K562 (cell line): ENCODE data around the gene RSPH1. TPM values are rescaled to one million over a fixed set of nuclear protein-coding genes. Genes with fewer than 3 reads are reported as not detected.

Source experiments
- ATAC-seq: fragments of 200-7000 bp; cut with Tn5 transposase; 3 replicates; pipeline ENCODE4 v1.9.1; 2020; ENCODE audit warnings: moderate library complexity
- BruUV-seq: library from RNA; stranded (reverse); fragments of 400-500 nt; replicated peaks from 2 replicates; lab custom pipeline; 2021; lab: Mats Ljungman, UMichigan
- CTCF ChIA-PET: fragments of 300-600 bp; formaldehyde crosslinking; extraction: SDS; loops from one replicate; lab custom pipeline; 2021; ENCODE audit warnings: low intra/inter-chr PET ratio; lab: Yijun Ruan, JAX
- POLR2A ChIA-PET: fragments of 300-600, 350-650 bp; sonication (Branson Sonifier 250); formaldehyde crosslinking; extraction: SDS; loops from one replicate; lab custom pipeline; 2021; ENCODE audit warnings: antibody characterized with exemption, inconsistent platforms; lab: Yijun Ruan, JAX
- DNase-seq, 4 experiments: peaks; one replicate each; pipeline versions ENCODE4 v3.0.0 to v3.0.0-alpha.2; 2011 to 2018; ENCODE audit warnings: low spot score in 3 of 4, mixed read lengths in 3 of 4; ENCODE audit errors: extremely low read depth in 1 of 4
- FAIRE-seq: peaks from 2 replicates; lab custom pipeline; 2011; peaks lifted over from hg19 to GRCh38; lab: Jason Lieb, UNC
- H2AFZ ChIP-seq: 2 replicates; pipeline ENCODE4 v1.6.0; 2011; ENCODE audit warnings: low read depth, low read length, control low read depth, inconsistent platforms
- H3K27ac ChIP-seq: fragments of 200-600 bp; 3 replicates; pipeline ENCODE4 v1.8.0; 2011; ENCODE audit warnings: low read depth, mild to moderate bottlenecking, control low read depth, inconsistent platforms, low read length, moderate library complexity, mixed read lengths; ENCODE audit errors: extremely low read depth
- H3K27me3 ChIP-seq, 2 experiments: fragments of 300-600 bp in 1 of 2; 2 replicates in 1 of 2; 3 replicates in 1 of 2; pipeline versions ENCODE4 v1.6.0 to v1.8.0; 2011; ENCODE audit warnings: inconsistent platforms in 2 of 2, low read length in 2 of 2, mild to moderate bottlenecking in 1 of 2, mixed read lengths in 1 of 2, moderate library complexity in 1 of 2; ENCODE audit not compliant: control insufficient read depth in 2 of 2, insufficient read depth in 2 of 2
- H3K36me3 ChIP-seq: fragments of 300-600 bp; 3 replicates; pipeline ENCODE4 v1.8.0; 2011; ENCODE audit warnings: mild to moderate bottlenecking, low read length, inconsistent platforms; ENCODE audit not compliant: control insufficient read depth, insufficient read depth
- H3K4me1 ChIP-seq, 2 experiments: fragments of 200-600 bp in 1 of 2; replicated peaks in 1 of 2; 2 replicates in 1 of 2; 3 replicates in 1 of 2; pipeline versions ENCODE4 v1.5.1 to v1.8.0; 2011; ENCODE audit warnings: inconsistent platforms in 2 of 2, low read length in 2 of 2, mild to moderate bottlenecking in 1 of 2, mixed read lengths in 1 of 2, moderate library complexity in 1 of 2; ENCODE audit not compliant: control insufficient read depth in 2 of 2, insufficient read depth in 2 of 2
- H3K4me2 ChIP-seq: 2 replicates; pipeline ENCODE4 v1.6.1; 2011; ENCODE audit warnings: low read length, control low read depth, inconsistent platforms, mixed read lengths; ENCODE audit not compliant: insufficient read depth
- H3K4me3 ChIP-seq: fragments of 200-600 bp; sonication (generic), shearing (Covaris generic); 2 replicates; pipeline ENCODE4 v1.5.1; 2016; ENCODE audit warnings: control low read depth, inconsistent platforms
- H3K79me2 ChIP-seq: fragments of 200-600 bp; 3 replicates; pipeline ENCODE4 v1.8.0; 2011; ENCODE audit warnings: low read length, inconsistent platforms; ENCODE audit not compliant: control insufficient read depth, insufficient read depth
- H3K9ac ChIP-seq, 2 experiments: 2 replicates each; pipeline versions ENCODE4 v1.6.0 to v1.6.1; 2011; ENCODE audit warnings: low read depth in 2 of 2, low read length in 2 of 2, control low read depth in 1 of 2, inconsistent platforms in 1 of 2, mild to moderate bottlenecking in 1 of 2, mixed read lengths in 1 of 2; ENCODE audit not compliant: insufficient read depth in 1 of 2
- H3K9me1 ChIP-seq: one replicate; pipeline ENCODE4 v1.6.0; 2011; ENCODE audit warnings: inconsistent platforms, mild to moderate bottlenecking, low read length, moderate library complexity; ENCODE audit not compliant: control insufficient read depth, insufficient read depth
- H3K9me3 ChIP-seq: replicated peaks from 2 replicates; pipeline ENCODE4 v1.5.1; 2011; ENCODE audit warnings: low read depth, low read length, inconsistent platforms; ENCODE audit not compliant: control insufficient read depth, insufficient read depth
- H4K20me1 ChIP-seq: replicated peaks from 2 replicates; pipeline ENCODE4 v1.6.1; 2011; ENCODE audit warnings: low read length, inconsistent platforms, mixed read lengths; ENCODE audit not compliant: control insufficient read depth, insufficient read depth
- FOXA3 ChIP-seq, 2 experiments: fragments of 450-650 bp in 1 of 2; sonication (generic) in 1 of 2; formaldehyde crosslinking; IDR thresholded peaks in 1 of 2; conservative IDR thresholded peaks in 1 of 2; 2 replicates each; pipeline versions ENCODE4 v1.4.0 to v1.8.0; 2020 to 2022; ENCODE audit warnings: mild to moderate bottlenecking in 2 of 2, missing genetic modification reagents in 1 of 2
- GATAD2B ChIP-seq: fragments of 450-650 bp; IDR thresholded peaks from 2 replicates; pipeline ENCODE4 v1.6.1; 2017; ENCODE audit warnings: mild to moderate bottlenecking, borderline replicate concordance
- NR2C1 ChIP-seq, 2 experiments: fragments of 450-650 bp; IDR thresholded peaks; 2 replicates each; pipeline ENCODE4 v1.6.1; 2017; ENCODE audit warnings: mild to moderate bottlenecking in 2 of 2, antibody characterized with exemption in 1 of 2, inconsistent platforms in 1 of 2, missing compliant biosample characterization in 1 of 2, missing genetic modification characterization in 1 of 2
- PCBP1 ChIP-seq: fragments of 200-400 bp; formaldehyde crosslinking; IDR thresholded peaks from 2 replicates; pipeline ENCODE4 v1.6.1; 2018; ENCODE audit warnings: mild to moderate bottlenecking, low read depth, low read length; ENCODE audit not compliant: poor library complexity, severe bottlenecking
- TEAD1 ChIP-seq, 2 experiments: fragments of 450-650 bp in 1 of 2; sonication (generic) in 1 of 2; formaldehyde crosslinking; IDR thresholded peaks; 2 replicates each; pipeline versions ENCODE4 v1.4.0 to v1.8.0; 2020 to 2022; ENCODE audit warnings: mild to moderate bottlenecking in 2 of 2, missing genetic modification reagents in 1 of 2
- ZBTB34 ChIP-seq: fragments of 250-450 bp; sonication (Bioruptor Pico); IDR thresholded peaks from 2 replicates; pipeline ENCODE4 v1.8.0; 2021; ENCODE audit warnings: mild to moderate bottlenecking, moderate library complexity
- ZNF3 ChIP-seq: fragments of 250-450 bp; sonication (Bioruptor Pico); IDR thresholded peaks from 2 replicates; pipeline ENCODE4 v1.5.0; 2021; ENCODE audit warnings: mild to moderate bottlenecking, moderate library complexity
- ZNF589 ChIP-seq: fragments of 200-800 bp; sonication (Bioruptor generic); IDR thresholded peaks from 2 replicates; pipeline ENCODE4 v1.6.1; 2016; ENCODE audit warnings: low read depth, missing genetic modification characterization, missing compliant biosample characterization
- WGBS: fragments of 100-300 bp; shearing (Covaris generic); methylation state at CpG from one replicate; pipeline ENCODE4 v1.1.6; 2016; ENCODE audit warnings: low coverage, mixed read lengths; ENCODE audit not compliant: insufficient coverage; ENCODE audit errors: missing lambda C conversion rate; 5-methylcytosine and 5-hydroxymethylcytosine counted together
- in situ Hi-C: fragments of 300-500 bp; cut with MboI; formaldehyde crosslinking; loops from 4 replicates; pipeline ENCODE4 v1.15.0; 2018; ENCODE audit warnings: inconsistent platforms, mixed read lengths
- intact Hi-C: fragments of 100-400 bp; cut with micrococcal nuclease; formaldehyde crosslinking; loops from 2 replicates; pipeline ENCODE4 v1.14.2; 2022
- polyA plus RNA-seq, 8 experiments: library from polyadenylated mRNA; depleted of rRNA in 4 of 8; stranded (reverse) in 5 of 8; unstranded in 3 of 8; fragments of >200 nt; fragmentation: Nextera tagmentation in 2 of 8; fragmentation: Illumina TruSeq in 1 of 8; extraction: Ambion mirVana in 2 of 8; extraction: Trizol in 1 of 8; gene quantifications; 2 replicates each; pipeline versions ENCODE4 v1.2.1 to v1.2.3, GENCODE V29; 2011 to 2014; ENCODE audit warnings: inconsistent platforms in 1 of 8, missing spikeins in 1 of 8
- total RNA-seq, 7 experiments: library from RNA; depleted of rRNA in 6 of 7; stranded (reverse); fragments of >200 nt in 6 of 7; fragmentation: Illumina TruSeq in 2 of 7; extraction: Trizol in 2 of 7; gene quantifications; 2 replicates each; pipeline versions ENCODE4 v1.2.1 to v1.2.3, GENCODE V29; 2011 to 2021; ENCODE audit warnings: low replicate concordance in 1 of 7

The RSPH1 gene
- total and polyA plus RNA-seq, 9 of the 15 experiments (the other 6 are each of a cell fraction or from before 2014, with no cell fraction given) = 0.17 TPM; not detected in 8

GRCh38 chr21:42472521-42472920, 23.5 kb downstream of the RSPH1 start:
- no peak overlapping the region for H3K9ac ChIP-seq
- no peak overlapping the region for H3K4me3 ChIP-seq
- 3% methylated on average over 7 of the region's 7 CpGs for WGBS
- H3K36me3 ChIP-seq = no peaks in the 10 kb centered on the region
- no peaks in the 10 kb centered on the region for H4K20me1 ChIP-seq
- TF ChIP-seq GATAD2B (no peak), TEAD1 (CRISPR knock-in tag; IDR thresholded peaks at IDR 0.05) (no peak), ZNF3 (CRISPR knock-in tag) (no peak), NR2C1 (IDR thresholded peaks at IDR 0.05) (no peak), NR2C1 (tag; IDR thresholded peaks at IDR 0.05) (no peak), ZNF589 (CRISPR knock-in tag) (no peak), PCBP1 (no peak), FOXA3 (CRISPR knock-in tag; conservative IDR thresholded peaks at IDR 0.05 in 1 of 2, IDR thresholded peaks at IDR 0.05 in 1 of 2) (no peak), ZBTB34 (CRISPR knock-in tag) (no peak)
- peaks cover 3 to 8% of the 10 kb centered on the region in 2 experiments; a peak in 3 of 5 replicates for H3K4me1 ChIP-seq
- no peak overlapping the region for H3K27ac ChIP-seq
- in situ Hi-C loops = no loop called here
- no TSS peak for BruUV-seq
- no peaks in the 10 kb centered on the region for H3K9me1 ChIP-seq
- no peak overlapping the region for H3K4me2 ChIP-seq
- no peak overlapping the region for H2AFZ ChIP-seq
- H3K79me2 ChIP-seq = no peaks in the 10 kb centered on the region
- ATAC-seq = no peak
- intact Hi-C loops = no loop called here
- no peak for FAIRE-seq
- peaks cover 32 to 52% of the 10 kb centered on the region in 2 experiments for H3K27me3 ChIP-seq
- no peak for DNase-seq
- POLR2A ChIA-PET = interaction anchor here (1.1 kb wide), 1 partner anchor 13 kb away, joined by 3 read pairs; no protein-coding TSS in a partner anchor
- no peaks in the 10 kb centered on the region for H3K9me3 ChIP-seq
- CTCF ChIA-PET = no interaction called here
